ENCODE results near the gene BRAP. TPM values are rescaled to one million over a fixed set of nuclear protein-coding genes. Genes with fewer than 3 reads are reported as not detected.

The BRAP gene
- polyA plus RNA-seq, 4 donors: 17.1 to 23.6 (median 20.4) TPM

Other genes with a start within 250 kb of the BRAP start
- 10 to 100 TPM; 67.8 to 92.8 (median 83.5) TPM for gene ATXN2, start 86.6 kb downstream of the BRAP start, polyA plus RNA-seq (ENCODE audit: insufficient read length in 4 of 4)
- 10 to 100 TPM; 22.5 to 50.0 (median 37.9) TPM for gene ACAD10, start 97 bp upstream of the BRAP start, polyA plus RNA-seq (ENCODE audit: insufficient read length in 4 of 4)
- 100 to 1,000 TPM in 1 of 4 donors, 10 to 100 TPM in 3; 86.7 to 127 (median 93.2) TPM for gene ALDH2, start 81.0 kb upstream of the BRAP start, polyA plus RNA-seq (ENCODE audit: insufficient read length in 4 of 4)
- gene MAPKAPK5, start 156.3 kb upstream of the BRAP start, polyA plus RNA-seq (ENCODE audit: insufficient read length in 4 of 4): 10 to 100 TPM; 37.1 to 56.6 (median 49.3) TPM

Data from left renal pelvis (tissue), 4 donors.